OCI-LY3 (cell line): Measurements from ENCODE around the gene BCL2L13.
A peak's percentile ranks its signal among the peaks of the same experiment; 100 is the strongest.
"Not testable (repeated sequence)": the region's sequence is repeated elsewhere in the genome, so short reads cannot be mapped to it uniquely, and the experiment has no call there.

Source experiments
- H2AFZ ChIP-seq: fragments of 200-600, 300-600 bp; shearing (Covaris generic); 2 replicates; pipeline ENCODE4 v1.6.0; 2014; ENCODE audit warnings: antibody characterized with exemption, low read depth, low read length
- H3K27ac ChIP-seq: fragments of 200-600, 300-600 bp; sonication (generic); 2 replicates; pipeline ENCODE4 v1.5.1; 2014; ENCODE audit warnings: mild to moderate bottlenecking, low read length, moderate library complexity, mixed read lengths
- H3K27me3 ChIP-seq: fragments of 200-600, 300-600 bp; sonication (generic); 2 replicates; pipeline ENCODE4 v1.6.1; 2014; ENCODE audit warnings: low read depth, low read length, mixed read lengths
- H3K36me3 ChIP-seq: fragments of 200-600, 300-600 bp; sonication (generic); replicated peaks from 2 replicates; pipeline ENCODE3; 2014; ENCODE audit warnings: low read depth, low read length, mixed read lengths
- H3K4me1 ChIP-seq: fragments of 300-600, 200-600 bp; sonication (generic); 2 replicates; pipeline ENCODE4 v1.6.1; 2014; ENCODE audit warnings: low read length, mixed read lengths
- H3K4me2 ChIP-seq: fragments of 200-600, 300-600 bp; sonication (generic); 2 replicates; pipeline ENCODE4 v1.6.1; 2014; ENCODE audit warnings: low read length, mixed read lengths
- H3K4me3 ChIP-seq: fragments of 300-600, 200-600 bp; sonication (generic); 2 replicates; pipeline ENCODE4 v1.5.1; 2014; ENCODE audit warnings: antibody characterized with exemption, mild to moderate bottlenecking, low read length, moderate library complexity
- H3K79me2 ChIP-seq: fragments of 300-600, 200-600 bp; shearing (Covaris generic); 2 replicates; pipeline ENCODE4 v1.6.1; 2014; ENCODE audit warnings: mild to moderate bottlenecking, low read length, mixed read lengths
- H3K9ac ChIP-seq: fragments of 300-600, 200-600 bp; shearing (Covaris generic); 2 replicates; pipeline ENCODE4 v1.6.0; 2014; ENCODE audit warnings: mild to moderate bottlenecking, low read length, moderate library complexity
- H3K9me3 ChIP-seq: fragments of 200-600, 300-600 bp; shearing (Covaris generic); 2 replicates; pipeline ENCODE4 v1.6.1; 2014; ENCODE audit warnings: low read length, mixed read lengths; ENCODE audit not compliant: insufficient read depth
- H4K20me1 ChIP-seq: fragments of 200-600, 300-600 bp; sonication (generic); 2 replicates; pipeline ENCODE4 v1.6.1; 2016; ENCODE audit warnings: low read length, mixed read lengths; ENCODE audit not compliant: insufficient read depth
- EZH2phosphoT487 ChIP-seq: fragments of 200-600 bp; shearing (Covaris generic); IDR thresholded peaks from 2 replicates; pipeline ENCODE4 v1.6.1; 2018; ENCODE audit warnings: antibody characterized with exemption, mixed run types, low read depth
- TF ChIP-seq, protein P1 (sequence below): fragments of 200-600, 300-600 bp; sonication (generic); IDR thresholded peaks from 2 replicates; pipeline ENCODE4 v1.5.1; 2014; ENCODE audit warnings: antibody characterized with exemption, low read length, low read depth

The BCL2L13 gene

DNA sequence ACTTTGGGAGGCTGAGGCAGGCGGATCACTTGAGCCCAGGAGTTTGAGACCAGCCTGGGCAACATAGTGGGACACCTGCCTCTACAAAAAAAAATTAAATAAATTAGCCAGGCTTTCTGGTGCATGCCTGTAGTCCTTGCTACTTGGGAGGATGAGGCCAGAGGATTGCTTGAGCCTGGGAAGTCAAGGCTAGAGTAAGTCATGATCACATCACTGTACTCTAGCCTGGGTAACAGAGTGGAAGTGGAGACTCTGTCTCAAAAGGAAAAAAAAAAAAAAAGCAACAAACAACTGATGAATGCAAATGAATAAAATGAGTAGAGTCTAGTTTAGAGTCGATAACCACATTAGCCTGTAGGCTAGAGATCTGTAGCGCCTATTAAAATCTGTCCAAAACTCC lies 3.9 kb upstream of the BCL2L13 start:
- TF ChIP-seq EZH2phosphoT487 = no peak
- TF ChIP-seq, protein P1, sequence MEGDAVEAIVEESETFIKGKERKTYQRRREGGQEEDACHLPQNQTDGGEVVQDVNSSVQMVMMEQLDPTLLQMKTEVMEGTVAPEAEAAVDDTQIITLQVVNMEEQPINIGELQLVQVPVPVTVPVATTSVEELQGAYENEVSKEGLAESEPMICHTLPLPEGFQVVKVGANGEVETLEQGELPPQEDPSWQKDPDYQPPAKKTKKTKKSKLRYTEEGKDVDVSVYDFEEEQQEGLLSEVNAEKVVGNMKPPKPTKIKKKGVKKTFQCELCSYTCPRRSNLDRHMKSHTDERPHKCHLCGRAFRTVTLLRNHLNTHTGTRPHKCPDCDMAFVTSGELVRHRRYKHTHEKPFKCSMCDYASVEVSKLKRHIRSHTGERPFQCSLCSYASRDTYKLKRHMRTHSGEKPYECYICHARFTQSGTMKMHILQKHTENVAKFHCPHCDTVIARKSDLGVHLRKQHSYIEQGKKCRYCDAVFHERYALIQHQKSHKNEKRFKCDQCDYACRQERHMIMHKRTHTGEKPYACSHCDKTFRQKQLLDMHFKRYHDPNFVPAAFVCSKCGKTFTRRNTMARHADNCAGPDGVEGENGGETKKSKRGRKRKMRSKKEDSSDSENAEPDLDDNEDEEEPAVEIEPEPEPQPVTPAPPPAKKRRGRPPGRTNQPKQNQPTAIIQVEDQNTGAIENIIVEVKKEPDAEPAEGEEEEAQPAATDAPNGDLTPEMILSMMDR = no peak
- H3K27me3 ChIP-seq = no peaks in the 10 kb centered on the region
- no peak overlapping the region for H3K27ac ChIP-seq
- H3K36me3 ChIP-seq = no peaks in the 10 kb centered on the region
- no peaks in the 10 kb centered on the region for H3K9me3 ChIP-seq
- no peak overlapping the region for H3K4me2 ChIP-seq
- H2AFZ ChIP-seq = no peak overlapping the region
- no peaks in the 10 kb centered on the region for H4K20me1 ChIP-seq
- H3K79me2 ChIP-seq = peaks cover 16% of the 10 kb centered on the region
- H3K4me3 ChIP-seq = no peak overlapping the region
- H3K9ac ChIP-seq = no peak overlapping the region
- peaks cover 9% of the 10 kb centered on the region for H3K4me1 ChIP-seq

DNA sequence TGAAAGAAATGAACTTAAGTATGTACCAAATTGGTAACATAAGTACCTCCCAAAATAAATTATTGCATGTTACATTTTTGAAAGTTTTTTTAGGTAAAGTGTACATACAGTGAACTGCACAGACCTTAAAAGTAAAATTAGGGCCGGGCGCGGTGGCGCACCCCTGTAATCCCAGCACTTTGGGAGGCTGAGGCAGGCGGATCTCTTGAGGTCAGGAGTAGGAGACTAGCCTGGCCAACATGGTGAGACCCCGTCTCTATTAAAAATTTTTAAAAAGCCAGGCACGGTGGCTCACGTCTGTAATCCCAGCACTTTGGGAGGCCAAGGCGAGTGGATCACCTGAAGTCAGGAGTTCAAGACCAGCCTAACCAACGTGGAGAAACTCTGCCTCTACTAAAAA lies 1.7 kb upstream of the BCL2L13 start:
- not testable (repeated sequence) for H3K4me3 ChIP-seq, H3K9ac ChIP-seq, H3K4me2 ChIP-seq, H3K9me3 ChIP-seq, H3K27ac ChIP-seq, H4K20me1 ChIP-seq, H3K27me3 ChIP-seq, H2AFZ ChIP-seq
- Histone ChIP-seq H3K4me1 (peaks cover 15% of the 10 kb centered on the region), H3K79me2 (peaks cover 33% of the 10 kb centered on the region), H3K36me3 (peaks cover 12% of the 10 kb centered on the region)

DNA sequence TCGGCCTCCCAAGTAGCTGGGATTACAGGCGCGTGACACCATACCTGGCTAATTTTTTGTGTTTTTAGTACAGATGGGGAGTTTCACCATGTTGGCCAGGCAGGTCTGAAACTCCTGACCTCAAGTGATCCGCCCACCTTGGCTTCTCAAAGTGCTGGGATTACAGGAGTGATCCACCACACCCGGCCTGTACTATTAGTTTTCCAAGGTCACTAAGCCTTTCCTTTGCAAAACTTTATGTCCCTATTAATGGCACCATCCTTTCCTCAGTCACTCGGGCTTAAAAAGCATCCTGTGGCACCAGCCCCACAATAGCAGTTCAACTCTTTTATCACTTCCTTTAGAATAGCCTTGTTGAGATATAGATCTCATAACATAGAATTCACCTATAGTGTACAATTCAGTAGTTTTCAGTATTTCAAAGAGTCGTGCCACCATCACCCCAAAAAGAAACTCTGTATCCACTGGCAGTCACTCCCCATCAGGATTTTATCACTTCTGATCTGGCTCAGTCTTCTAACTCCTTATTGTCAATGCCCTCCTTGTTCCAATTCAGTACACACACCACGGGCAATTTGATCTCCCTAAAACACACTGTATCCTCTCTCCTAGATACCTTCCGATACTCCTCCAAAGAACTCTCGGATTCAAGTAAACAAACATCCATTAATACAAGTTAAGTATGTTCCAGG lies 921 bp upstream of the BCL2L13 start:
- peaks cover 15% of the 10 kb centered on the region for H3K4me1 ChIP-seq
- H3K27ac ChIP-seq = peak overlapping the region; percentile 80
- peaks cover 16% of the 10 kb centered on the region for H3K36me3 ChIP-seq
- peak overlapping the region; percentile 84 for H2AFZ ChIP-seq
- no peaks in the 10 kb centered on the region for H3K27me3 ChIP-seq
- TF ChIP-seq, protein P1 = no peak
- TF ChIP-seq EZH2phosphoT487 = no peak
- peak overlapping the region; percentile 83 for H3K9ac ChIP-seq
- H4K20me1 ChIP-seq = no peaks in the 10 kb centered on the region
- H3K4me3 ChIP-seq = peak overlapping the region; percentile 81
- H3K4me2 ChIP-seq = peak overlapping the region; percentile 95
- H3K9me3 ChIP-seq = no peaks in the 10 kb centered on the region
- peaks cover 40% of the 10 kb centered on the region for H3K79me2 ChIP-seq

DNA sequence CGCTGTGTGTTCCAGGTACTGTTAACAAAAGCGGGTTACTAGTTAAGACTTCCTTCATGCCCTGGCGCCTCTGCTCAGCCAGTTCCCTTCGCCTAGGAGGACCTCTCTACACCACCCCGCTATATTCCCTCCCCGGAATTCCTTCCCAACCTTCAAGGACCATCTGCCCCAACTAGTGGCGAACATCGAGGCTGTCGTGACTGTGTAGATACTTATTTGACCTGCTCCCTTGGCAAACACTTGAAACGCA lies 450 bp upstream of the BCL2L13 start:
- Histone ChIP-seq H3K27ac (peak overlapping the region; percentile 80), H3K79me2 (peaks cover 44% of the 10 kb centered on the region), H3K4me2 (peak overlapping the region; percentile 95), H3K9ac (peak overlapping the region; percentile 83), H3K9me3 (no peaks in the 10 kb centered on the region), H3K4me1 (peaks cover 15% of the 10 kb centered on the region), H3K4me3 (peak overlapping the region; percentile 81), H3K36me3 (peaks cover 20% of the 10 kb centered on the region), H3K27me3 (no peaks in the 10 kb centered on the region), H2AFZ (peak overlapping the region; percentile 84), H4K20me1 (no peaks in the 10 kb centered on the region)
- TF ChIP-seq, protein P1 = no peak
- TF ChIP-seq EZH2phosphoT487 = no peak
